Adrenal gland (tissue), 5 donors: ENCODE data around the gene GJA3.

ENCODE experiments used
- POLR2A ChIP-seq, 2 donors: fragments of 450-650 bp; IDR thresholded peaks; one replicate each; pipeline ENCODE4 v1.6.1; 2017; ENCODE audit warnings: antibody characterized with exemption in 2 of 2, mild to moderate bottlenecking in 2 of 2, moderate library complexity in 1 of 2
- TF ChIP-seq, protein P1 (sequence below), 6 experiments: fragments of 450-650 bp in 4 of 6; fragments of 200-600 bp in 2 of 6; sonication (generic) in 1 of 6; IDR thresholded peaks; 1 replicate in 5 of 6; 2 replicates in 1 of 6; pipeline versions ENCODE4 v1.5.1 to v1.8.0; 2016 to 2021; ENCODE audit warnings: antibody characterized with exemption in 6 of 6, mild to moderate bottlenecking in 2 of 6, moderate library complexity in 1 of 6
- donor health status: DM: no; HTN: no; CAD: no.

- TF ChIP-seq, protein P1, sequence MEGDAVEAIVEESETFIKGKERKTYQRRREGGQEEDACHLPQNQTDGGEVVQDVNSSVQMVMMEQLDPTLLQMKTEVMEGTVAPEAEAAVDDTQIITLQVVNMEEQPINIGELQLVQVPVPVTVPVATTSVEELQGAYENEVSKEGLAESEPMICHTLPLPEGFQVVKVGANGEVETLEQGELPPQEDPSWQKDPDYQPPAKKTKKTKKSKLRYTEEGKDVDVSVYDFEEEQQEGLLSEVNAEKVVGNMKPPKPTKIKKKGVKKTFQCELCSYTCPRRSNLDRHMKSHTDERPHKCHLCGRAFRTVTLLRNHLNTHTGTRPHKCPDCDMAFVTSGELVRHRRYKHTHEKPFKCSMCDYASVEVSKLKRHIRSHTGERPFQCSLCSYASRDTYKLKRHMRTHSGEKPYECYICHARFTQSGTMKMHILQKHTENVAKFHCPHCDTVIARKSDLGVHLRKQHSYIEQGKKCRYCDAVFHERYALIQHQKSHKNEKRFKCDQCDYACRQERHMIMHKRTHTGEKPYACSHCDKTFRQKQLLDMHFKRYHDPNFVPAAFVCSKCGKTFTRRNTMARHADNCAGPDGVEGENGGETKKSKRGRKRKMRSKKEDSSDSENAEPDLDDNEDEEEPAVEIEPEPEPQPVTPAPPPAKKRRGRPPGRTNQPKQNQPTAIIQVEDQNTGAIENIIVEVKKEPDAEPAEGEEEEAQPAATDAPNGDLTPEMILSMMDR (IDR thresholded peaks at IDR 0.05), result no peak
- no peak for TF ChIP-seq POLR2A (IDR thresholded peaks at IDR 0.05)
These were observed 45.3 kb upstream of the GJA3 start for GRCh38 chr13:20206065-20206697.
